Stimulated activated CD4-positive, alpha-beta T cell treated with anti-CD3 and anti-CD28 coated beads, TNF-alpha, amount 100 ng/mL, for 1 hour (primary cell): ENCODE data around the gene AP2M1.

ENCODE experiments used
- DNase-seq, 3 donors: peaks; one replicate each; pipeline ENCODE4 v3.0.0-alpha.2; 2020; ENCODE audit warnings: low read depth in 3 of 3, low spot score in 1 of 3

AP2M1 gene

DNA sequence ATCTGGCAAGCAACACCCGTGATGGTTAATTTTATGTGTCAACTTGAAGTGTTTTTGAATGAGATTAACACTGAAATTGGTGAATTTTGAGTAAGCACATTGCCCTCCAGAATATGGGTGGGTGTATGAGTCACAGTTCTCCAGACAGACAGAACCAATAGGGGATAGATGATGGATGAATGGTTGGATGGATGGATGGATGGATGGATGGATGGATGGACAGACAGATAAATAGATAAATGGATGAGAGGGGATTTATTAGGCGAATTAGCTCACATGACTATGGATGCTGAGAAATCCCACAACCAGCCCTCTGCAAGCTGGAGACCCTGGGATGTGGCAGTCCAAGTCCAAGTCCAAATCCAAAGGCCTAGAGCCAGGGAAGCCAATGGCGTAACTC lies 49.3 kb downstream of the AP2M1 start:
- no peak for DNase-seq

DNA sequence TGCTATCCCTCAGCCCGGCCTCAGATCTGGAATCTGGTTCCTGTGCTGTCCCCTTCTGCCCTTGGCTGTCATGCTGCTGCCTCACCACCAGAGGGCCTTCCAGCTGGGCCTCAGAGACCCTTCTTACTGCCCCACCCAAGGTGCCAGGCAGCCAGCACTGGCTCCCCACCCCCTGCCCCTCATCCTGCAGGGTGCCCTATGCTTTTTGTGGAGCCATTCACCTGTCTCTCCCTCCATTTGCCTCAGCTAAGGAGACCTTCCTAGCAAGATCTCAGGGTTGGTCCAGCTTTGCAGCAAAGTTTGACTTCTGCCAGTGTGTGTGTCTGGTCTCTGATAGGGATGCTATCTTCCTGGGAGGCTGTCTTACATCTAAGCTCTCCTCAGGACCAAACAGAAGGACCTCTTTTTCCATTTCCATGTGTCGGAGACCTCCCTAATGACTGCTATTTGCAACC lies 52.9 kb downstream of the AP2M1 start:
- DNase-seq = peak; percentile 20 to 28 (median 25)

DNA sequence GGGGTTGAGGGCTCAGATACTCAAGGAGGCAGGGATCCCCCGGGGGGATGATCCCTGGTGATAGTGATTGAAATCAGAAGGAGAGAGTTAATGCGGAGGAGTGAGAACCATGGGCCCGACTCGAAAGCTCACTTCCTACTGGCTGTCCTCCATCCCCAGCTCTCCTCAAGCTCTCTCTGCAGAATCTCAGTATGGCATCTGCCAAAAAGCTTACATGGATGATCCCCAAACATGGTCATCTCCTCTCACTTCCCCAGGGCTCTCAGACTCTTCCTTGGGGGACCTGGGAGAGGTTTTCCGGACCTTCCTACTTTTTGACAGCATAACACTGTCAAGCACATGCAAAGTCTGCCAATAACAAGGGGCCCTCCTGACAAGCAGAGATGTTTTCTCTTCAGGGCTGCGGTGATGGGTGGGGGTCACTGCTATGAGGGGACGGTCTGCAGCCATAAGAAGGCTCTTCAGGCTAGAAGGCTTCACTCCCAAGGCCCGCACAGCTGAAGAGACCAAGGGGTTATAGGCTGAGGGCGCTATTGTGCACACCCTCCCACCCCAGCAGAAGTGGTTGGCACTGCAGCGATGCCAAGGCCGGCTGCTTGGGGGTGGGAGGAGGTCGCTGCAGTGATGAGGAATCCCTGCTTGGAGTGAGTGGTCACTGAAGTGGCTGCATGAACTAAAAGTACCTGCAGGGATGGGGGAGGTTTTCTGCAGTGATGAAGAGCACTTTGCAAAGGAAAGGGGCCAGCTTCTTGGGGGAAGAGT lies 53.9 kb downstream of the AP2M1 start:
- DNase-seq = no peak

DNA sequence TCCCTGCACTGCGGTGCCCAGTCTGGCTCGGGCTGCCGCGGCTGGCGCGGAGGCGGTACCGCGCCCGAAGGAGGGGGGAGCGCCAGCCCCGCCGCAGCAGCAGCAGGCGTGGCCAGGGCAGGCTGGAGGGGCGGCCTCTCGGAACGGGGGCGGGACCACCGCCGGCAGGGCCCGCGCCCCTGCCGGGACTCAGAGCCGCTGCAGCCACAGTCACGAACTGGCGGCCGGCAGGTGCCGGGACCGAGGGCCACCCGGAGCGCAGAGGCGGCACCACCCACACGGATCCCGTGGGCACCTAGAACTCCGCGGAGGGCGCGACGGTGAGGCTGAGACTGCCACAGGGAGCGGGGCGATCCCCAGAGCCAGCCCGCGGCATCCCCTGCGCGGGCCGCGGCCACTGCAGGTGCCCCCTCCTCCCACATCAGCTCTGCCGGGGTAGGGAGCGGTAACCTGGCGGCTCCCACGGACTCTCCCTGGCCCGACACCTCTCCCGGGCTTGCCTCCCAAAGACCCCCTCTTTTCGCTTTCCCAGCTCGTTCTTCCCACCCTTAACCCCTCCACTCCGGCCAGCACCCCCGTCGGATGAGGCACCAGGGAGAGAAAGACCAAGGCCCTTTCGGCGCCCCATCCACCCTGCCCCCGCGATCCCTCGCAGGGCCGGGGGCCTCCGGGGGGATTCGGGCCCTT lies 54.9 kb downstream of the AP2M1 start, which contains the start of gene VWA5B2:
Gene VWA5B2 (plus strand): TSS at position 192 of the 687 bp plus-strand sequence. CDS start 944 bp downstream, outside the sequence.
- peak; percentile 25 to 59 (median 51) for DNase-seq

- no peak for DNase-seq
Observed at GRCh38 chr3:184230081-184230602, 55.5 kb downstream of the AP2M1 start.

GRCh38 chr3:184230603-184231528 lies 56.2 kb downstream of the AP2M1 start:
- no peak for DNase-seq

GRCh38 chr3:184231671-184232070 lies 57.0 kb downstream of the AP2M1 start:
- no peak for DNase-seq

DNA sequence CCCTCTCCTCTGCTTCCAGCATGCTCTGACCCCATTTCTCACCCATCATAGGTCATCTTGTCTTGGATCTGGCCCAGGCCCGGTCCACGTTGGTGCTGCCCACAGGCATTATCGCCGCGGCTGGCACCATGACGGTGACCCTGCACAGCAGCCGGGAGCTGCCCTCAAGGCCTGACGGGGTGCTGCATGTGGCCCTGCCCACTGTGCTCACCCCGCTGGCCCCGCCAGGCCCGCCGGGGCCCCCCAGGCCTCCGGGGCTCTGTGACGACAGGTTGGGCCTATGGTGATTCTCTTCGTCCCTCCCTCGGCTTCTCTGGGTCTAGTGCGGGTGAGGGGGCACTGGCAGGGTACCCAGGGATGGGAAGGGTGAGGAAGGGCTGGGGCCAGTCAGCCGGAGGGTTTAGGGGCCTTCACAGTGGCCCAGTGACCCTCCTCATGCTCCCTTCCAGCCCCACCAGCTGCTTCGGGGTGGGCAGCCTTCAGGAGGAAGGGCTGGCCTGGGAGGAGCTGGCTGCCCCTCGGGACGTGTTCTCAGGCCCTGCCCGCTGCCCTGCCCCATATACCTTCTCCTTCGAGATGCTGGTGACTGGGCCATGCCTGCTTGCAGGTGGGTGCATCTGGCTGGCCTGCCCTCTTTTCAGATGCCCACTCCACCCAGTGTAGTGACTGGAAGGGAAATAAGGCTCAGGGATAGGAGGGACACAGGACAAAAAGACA lies 58.6 kb downstream of the AP2M1 start:
- no peak for DNase-seq
